Activated T-helper 1 cell treated with Interleukin-2 at 50 U/mL for 16 hours (primary cell): ENCODE data around the gene IGSF3.
"Not testable (repeated sequence)": the region's sequence is repeated elsewhere in the genome, so short reads cannot be mapped to it uniquely, and the experiment has no call there.

Experiments used
- DNase-seq: peaks from one replicate; pipeline ENCODE4 v3.0.0-alpha.2; 2020; ENCODE audit warnings: low read depth

The IGSF3 gene

DNA sequence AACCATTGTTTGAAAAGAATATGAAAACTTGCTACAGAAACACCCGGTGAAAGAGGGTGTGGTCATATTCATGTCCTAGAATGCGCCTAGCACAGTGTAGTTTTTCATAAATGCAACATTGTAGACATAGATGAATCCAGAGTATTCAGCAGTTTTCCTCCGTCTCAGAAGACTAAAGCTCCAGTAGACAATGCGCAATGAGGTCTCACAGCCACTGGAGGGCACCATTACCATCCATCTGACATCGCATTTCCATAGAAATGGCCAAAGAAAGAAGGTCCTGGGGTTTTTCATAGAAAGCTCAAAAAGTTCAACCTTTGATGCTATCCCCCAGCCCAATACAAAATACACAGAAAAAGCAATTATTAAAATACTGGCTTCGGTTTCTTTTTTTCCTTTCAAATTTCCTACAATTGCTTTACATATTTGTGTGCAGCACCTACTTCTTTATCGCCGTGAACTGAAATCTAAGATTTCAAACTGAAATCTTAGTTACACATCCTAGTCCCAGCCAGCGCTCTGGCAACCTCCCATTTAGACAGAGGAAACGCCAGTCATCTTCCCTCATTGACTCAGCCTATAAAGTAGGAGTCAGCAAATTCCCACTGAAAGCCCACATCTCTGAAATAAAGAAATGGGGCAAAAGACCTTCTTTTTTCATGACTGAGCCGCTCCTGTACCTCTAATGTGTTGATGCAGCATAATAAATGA, 92.8 kb downstream of the IGSF3 start:
- peak; percentile 22 for DNase-seq

DNA sequence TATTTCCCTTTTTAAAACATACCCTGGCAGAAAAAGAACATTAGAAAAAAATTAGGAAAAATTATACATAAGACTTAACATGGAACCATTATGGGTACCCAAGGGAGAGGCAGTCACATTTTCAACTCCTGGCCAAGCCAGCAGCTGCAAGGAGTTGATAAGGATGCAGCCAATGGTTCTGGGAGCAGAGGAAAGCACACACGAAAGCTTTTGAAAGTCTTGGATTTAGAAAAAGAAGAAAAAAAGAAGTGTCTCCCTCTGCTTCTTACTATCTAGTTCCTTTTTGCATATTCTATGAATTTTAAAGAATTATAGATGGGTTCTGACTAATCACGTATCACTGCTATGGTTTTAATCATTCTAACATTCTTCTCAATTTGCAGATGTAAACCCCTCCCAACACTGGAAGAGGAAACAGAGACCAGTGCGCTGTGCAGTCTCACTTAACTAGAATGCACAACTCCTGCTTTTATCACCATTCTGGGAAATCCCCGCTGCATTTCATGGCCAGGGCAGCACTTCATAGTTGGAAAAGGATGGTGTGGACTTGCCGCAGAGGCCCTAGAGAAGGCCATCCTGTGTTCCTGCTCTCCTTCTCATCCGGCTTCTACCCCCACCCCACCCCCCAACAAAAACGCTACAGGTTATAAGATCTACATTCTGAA, 94.0 kb downstream of the IGSF3 start:
- DNase-seq: no peak

DNA sequence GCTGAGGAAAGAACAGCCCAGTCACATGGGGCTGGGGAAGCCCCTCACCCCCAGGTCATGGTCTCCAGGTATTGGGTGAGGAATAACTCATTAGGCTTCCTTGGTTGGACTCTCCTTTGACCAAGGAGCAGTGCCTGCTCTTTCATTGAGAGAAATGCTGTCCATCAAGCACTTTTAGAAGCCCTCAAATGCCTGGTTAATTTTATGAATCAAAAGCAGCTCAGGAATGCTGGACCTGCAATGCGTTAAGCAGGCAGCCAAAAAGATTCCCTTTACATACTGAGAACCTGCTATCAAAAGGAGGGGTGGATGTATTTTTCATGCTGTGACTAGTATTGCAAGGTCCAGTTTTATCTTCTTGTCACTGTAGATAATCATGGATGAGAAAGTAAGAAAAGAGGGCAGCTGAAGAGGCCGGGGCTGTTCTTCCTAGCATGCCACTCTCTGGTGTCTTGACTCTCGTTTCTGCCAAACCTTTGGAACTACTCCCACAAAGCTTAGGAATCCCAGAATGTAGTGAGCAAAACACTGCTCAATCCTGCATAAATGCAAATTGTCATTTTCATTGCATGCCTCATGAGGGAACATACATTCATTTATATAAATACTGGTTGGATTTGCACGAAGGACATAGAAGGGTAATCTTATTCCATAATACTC, 94.6 kb downstream of the IGSF3 start:
- DNase-seq: no peak

DNA sequence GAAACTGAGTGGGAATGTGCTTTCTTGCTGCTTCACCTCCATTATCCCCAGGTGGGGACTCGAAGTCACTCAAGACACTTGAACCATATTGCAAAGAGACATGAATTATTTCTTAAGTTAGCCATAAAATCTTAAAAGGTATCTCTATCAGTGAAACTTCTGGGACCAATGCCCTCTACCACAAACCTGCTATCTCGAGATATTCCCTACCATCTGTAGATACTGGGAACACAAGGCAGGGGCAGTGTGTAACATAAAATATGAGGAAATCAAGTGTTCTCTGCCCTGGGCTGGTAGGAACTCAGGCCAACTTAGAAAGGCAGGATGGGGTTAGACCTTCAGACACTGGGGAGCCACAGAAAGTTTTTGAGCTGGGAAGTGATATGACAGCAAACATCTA, 95.4 kb downstream of the IGSF3 start:
- no peak for DNase-seq

DNA sequence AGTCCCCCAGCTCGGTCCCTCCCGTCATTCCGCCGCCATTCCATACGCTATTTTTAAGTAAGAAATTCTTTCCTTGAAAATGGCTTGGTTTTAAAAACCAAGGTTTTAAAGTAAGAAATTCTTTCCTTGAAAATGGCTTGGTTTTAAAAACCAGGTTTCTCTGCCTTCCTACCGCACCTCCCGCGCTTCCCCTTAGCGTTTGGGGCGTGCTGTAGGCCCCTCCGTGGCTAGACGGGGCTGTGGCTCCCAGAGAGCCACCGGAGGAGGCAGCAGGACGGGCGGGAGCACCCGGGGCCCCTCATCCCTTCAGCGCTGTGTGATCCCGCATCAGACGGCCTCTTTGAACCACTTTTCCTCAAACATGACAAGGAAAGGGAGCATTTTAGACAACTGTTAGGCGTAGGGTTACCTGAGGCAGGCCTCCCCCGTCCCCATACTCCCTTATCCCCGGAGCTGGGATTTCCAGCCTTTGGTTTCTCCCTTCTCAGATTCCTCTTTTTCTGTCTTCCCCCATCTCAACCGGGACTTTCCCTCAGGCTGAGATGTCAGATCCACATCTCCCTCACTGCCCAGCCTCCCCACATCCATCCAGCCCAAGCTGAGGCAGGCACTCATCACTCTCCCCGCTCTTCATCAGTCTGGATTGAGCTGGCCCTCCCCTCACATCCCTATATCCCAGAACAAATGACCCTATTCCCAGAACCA, 96.2 kb downstream of the IGSF3 start:
- DNase-seq: no peak

DNA sequence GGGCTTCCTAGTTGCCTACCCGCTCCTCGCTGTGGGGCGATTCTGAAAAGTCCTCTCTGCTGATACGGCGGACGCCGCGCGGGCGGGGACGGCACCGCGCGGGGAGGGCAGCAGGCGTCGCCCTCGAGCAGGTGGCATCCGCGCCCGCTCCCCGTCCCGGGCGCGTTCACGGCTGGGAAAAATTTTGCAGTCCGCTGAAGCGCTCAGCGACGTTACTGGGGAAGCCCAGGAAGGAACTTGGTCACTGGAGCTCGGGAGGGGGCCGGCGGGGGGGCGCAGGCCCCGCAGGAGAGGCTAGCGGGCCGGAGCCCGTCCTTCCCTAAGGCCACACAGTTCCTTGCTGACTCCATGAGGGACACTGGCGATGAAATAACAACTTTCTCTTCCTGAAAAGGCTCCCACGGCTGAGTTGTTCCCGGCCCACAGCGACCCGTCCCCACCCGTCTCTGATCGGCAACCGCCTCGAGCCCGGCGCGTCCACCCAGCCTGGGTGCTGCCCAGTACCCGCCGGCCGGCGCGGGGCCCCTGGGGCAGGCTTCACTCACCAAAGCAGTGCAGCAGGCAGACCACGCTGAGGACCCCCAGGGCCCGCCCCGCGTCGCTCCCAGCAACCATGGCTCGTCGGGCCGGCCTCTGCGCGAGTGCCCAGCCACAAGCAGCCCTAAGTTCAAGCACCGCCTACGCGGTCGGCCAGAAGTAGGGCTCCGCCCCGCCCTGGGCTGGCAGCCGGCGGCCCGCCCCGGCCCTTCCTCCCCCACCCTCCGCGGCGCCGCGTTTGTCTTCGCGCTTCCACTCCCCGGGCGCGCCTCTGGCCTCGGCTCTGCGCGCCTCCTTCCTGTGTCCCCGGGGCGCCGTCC, 96.9 kb downstream of the IGSF3 start, which contains the start of gene CD58:
CD58 (minus strand) TSS at position 669 of the 857 bp plus-strand sequence; CDS start at position 615, 54 bp downstream.
- DNase-seq: peak; percentile 71

DNA sequence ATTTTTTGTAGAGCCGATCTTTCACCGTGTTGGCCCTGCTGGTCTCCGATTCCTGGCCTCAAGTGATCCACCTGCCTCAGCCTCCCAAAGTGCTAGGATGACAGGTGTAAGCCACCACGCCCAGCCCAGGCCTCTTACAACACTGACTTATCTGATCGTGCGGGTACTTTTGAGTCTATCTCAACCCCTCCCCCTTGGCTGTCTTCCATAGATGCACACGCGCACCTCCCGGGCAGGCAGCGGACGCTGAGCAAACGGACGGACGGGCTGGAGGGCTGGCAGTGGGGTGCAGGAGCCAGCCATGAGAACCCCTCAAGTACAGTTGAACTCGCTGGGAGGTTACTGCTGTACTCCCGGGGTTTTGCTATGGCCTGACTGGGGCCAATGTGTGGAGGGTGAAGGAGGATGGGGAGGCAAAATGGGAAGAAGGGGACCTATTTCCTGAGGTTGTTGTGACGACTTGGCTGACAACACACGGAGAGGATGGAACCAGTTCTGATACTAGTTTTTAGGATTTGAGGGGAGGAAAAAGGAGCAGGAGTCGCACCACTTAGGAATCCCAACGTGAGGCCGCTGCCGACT, 97.7 kb downstream of the IGSF3 start:
- DNase-seq: peak; percentile 43

DNA sequence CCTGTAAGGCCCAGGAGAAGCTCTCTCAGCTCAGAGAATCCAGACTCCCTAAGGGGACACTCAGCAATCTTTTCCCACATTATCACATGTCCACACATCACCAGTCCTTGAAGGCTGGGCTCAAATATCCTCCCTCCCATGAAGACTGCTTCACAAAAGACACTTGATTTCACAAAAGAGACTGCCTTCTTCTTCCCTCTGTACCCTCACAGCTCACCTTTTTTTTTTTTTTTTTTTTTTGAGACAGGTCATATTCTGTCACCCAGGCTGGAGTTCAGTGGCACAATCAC, 98.2 kb downstream of the IGSF3 start:
- DNase-seq: no peak

DNA sequence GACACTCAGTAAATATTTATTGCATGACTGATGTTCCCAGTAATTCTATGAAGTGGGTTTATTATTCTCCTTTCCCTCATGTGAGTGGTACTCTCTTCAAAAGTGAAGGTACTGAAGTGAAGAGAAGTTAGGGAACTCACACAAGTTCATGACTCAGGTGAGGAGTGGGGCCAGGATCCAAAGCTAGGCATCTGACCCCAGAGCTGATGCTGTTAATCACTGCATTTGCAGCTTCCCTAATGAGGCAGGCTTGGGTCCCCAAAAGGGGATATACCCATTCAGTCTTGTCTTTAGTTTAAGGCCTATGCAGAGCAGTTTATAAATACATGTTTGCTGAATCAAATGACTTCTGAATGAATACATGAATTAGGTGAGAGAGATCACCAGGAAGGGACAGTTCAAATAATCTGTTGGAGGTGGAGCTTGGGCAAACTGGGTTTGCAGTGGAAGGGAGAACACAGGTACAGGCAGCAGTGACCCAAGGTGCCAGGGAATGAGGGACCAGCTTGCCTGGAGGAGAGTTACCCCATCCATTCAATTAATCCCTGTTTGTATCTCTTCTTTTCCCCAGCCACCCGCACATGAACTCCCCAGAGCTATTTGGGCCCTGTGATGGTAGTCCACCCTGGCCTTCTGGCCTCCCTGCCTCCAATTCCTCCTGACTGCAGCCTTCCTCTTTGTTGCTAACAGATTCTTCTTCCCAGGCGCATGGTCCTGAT, 98.7 kb downstream of the IGSF3 start:
- DNase-seq: no peak

DNA sequence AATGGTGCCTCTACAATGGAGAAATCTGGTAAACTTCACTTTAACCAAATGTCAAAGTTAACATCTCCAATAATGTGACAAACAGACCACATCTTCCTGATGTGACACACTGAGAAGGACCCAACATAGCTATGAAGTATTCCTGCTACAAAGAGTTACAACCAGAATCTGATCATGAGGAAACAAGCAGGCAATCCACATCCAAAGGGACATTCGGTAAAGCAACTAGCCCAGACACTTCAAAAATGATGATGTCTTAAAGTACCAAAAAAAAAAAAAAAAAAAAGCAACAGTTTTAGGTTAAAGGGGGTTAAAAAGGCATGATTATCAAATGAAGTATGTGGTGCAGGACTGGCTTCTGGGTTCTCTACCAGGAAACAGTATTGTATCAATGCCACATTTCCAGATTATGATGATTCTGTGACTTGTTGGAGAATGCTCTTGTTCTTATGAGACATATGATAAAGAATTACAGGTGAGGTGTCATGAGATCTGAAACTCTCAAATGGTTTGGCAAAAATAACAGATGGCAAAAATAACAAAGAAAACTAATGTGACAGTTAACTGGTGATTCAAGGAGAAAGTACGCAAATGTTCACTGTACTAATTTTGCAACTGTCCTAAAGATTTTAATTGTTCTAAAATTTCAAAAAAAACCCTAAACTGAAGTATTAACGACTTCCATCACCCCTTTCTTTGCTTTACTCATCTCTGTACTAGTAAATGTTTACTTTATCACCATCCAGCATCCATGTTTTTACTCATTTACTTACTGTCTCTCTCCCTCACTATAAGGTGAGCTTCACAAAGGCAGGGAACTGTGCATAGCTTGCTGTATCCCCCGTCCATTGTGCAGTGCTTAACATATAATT, 99.5 kb downstream of the IGSF3 start:
- DNase-seq: no peak

DNA sequence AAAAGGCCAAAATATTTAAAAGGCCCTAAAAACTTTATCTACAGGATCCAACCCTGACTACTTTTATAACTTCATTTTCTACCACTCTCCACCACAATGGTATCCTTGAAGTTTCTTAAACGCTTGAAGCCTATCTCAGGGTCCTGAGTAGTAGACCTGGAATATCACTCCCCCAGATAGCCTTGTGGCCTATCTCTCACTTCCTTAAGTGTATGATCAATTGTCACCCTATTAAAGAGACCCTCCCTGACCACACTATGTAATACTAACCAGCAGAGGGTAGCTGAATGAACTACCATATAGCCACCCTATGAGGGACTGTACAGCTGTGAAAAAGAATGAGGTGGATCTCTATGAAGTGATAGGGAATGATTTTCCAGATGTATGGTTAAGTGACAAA, 102.3 kb downstream of the IGSF3 start:
- DNase-seq: no peak

DNA sequence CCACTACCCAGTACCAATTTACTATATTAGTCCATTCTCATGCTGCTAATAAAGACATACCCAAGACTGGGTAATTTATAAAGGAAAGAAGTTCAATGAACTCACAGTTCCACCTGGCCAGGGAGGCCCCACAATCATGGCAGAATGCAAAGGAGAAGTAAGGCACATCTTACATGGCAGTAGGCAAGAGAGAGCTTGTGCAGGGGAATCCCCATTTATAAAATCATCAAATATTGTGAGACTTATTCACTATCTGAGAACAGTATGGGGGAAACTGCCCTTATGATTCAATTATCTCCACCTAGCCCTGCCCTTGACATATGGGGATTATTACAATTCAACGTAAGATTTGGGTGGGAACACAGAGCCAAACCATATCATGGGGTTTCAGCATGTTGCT, 103.1 kb downstream of the IGSF3 start:
- no peak for DNase-seq

DNA sequence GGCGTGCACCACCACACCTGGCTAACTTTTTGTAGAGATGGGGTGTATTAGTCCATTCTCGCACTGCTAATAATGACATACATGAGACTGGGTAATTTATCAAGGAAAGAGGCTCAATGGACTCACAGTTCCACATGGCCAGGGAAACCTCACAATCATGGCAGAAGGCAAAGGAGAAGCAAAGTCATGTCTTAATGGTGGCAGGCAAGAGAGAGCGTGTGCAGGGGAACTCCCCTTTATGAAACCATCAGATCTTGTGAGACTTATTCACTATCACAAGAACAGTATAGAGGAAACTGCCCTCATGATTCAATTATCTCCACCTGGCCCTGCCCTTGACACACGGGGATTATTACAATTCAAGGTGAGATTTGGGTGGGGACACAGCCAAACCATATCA, 105.1 kb downstream of the IGSF3 start:
- not testable (repeated sequence) for DNase-seq

DNA sequence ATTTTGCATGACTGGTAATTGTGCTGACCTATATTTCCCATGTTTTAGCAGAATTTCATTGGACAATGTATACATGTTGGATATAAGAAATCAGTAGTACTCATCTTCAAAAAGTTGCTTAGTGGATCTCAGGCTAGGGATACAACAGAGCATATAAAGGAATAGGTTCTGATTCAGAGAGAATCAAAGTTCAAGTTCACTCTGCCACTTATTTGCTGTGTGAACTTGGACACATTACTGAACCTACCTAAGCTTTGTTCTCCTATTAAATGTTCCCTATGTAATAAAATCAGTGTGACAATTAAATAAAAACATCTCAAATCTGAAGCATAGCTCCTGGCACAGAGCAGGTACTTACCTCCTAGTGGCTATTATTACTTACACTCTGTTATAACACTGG, 106.0 kb downstream of the IGSF3 start:
- DNase-seq: no peak

DNA sequence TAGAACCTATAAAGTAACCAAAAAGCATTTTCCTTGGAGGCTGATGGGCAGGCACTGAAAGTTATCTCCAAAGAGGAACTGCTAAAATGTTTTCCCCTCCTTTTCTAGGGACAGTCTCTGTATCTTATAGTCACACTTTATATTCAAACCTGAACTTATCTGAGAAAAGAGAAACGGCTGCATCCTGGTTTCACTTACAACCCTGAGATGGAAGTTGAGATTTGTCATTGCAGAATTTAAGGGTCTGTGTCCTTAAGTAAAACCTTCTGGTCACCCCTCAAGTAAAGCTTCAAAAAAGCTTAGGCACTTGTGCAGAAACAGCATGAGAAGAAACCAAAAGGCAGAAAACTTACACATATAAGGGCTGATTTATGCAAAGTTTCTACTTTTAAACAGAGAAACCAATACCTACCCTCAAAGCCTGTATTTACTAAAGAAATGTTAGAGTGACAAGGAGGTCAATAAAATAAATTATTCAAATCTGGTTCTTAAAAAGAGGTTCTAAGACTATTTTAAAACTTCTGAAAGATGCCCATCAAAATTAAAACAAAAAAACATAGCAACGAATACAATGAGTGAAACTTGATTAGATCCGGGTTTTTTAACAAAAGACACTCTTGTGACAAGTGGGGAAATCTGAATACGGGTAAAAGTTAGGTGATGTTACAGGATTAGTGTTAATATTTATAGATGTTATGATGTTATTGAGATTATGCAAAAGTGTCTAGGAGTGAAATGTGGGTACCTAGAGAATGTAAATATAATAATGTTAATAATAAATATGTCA, 106.6 kb downstream of the IGSF3 start:
- no peak for DNase-seq

DNA sequence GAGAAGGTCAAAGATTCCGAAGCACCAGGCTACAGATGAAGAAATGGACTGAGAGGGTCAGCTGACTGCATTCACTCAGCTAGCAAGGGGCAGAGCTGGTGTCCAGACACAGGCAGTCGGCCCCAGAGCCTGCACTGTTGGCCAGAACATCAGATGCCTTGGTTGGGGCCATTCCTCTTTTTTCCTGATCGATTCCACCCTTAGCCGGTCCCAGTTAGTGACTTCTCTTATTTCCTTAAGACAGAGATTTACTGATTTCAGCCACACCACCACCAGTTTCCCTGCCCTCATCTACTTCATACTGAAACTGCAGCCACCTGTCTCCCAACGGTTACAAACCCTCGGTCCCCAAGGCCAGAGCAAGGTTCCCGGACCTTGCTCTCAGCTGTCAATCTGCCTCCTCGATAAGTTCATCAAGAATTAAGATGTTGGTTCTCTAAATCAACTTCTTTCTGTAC, 108.2 kb downstream of the IGSF3 start:
- DNase-seq: no peak

DNA sequence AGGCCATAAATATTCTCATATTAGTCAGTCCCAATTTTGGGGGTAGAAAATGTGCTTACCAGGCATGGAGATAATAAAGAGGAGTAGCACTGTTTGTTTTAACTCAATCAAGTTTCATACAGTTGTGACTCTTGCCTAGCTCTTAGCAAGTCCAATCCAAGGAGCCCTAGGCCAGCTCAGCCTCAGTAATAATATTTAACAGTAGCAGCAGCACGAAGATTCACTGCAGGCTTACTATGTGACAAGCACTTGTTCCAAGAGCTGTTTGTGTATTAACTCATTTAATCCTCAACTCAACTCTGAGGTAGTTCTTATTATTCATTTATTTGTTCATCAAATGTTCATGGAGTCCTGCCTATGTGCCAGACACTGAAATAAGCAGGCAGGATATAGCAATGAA, 109.0 kb downstream of the IGSF3 start:
- no peak for DNase-seq

DNA sequence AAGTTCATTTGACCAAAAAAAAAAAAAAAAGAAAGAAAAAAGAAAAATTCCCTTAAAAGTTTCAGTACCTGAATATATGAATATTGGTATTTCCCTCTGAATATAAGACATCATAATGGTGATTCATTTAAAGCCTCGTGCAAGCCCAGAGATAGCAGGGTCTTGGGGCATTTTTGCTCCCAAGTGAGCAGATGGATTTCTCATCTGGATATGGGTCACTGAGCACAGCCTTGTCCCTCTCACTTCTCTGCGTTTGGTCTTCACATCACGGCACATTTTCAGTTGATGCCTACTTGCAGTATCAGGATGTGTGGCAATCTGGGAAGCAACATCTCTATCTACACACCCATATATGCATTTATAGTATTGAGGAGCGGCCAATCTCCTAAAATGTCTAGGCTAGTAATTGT, 109.4 kb downstream of the IGSF3 start:
- DNase-seq: no peak

DNA sequence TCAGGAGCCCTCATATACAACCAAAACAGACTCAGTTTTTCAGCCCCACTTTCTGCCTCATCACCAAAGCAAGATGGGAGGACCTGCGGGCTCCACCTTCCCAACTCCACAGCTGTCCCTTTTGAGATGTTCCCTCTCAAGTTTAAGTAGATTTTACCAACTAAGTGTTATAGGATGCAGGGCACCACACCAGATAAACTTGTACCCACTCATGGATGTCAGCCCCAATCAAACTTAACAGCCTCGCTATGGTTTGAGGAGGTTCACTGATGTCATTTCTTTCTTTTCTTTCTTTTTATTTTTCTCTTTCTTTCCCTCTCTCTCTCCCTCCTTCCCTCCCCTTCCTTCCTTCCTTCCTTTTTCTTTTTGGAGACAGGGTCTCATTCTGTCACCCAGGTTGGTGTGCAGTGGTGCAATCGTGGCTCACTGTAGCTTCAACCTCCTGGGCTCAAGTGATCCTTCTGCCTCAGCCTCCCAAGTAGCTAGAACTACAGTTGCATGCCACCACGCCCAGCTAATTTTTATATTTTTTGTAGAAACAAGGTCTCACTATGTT, 110.1 kb downstream of the IGSF3 start:
- DNase-seq: no peak
